ENCODE results near the gene FKBP7. TPM values are rescaled to one million over a fixed set of nuclear protein-coding genes. Genes with fewer than 3 reads are reported as not detected.

The FKBP7 gene
- polyA plus RNA-seq, 1 donor from 2014 or later: 46.1 TPM

DNA sequence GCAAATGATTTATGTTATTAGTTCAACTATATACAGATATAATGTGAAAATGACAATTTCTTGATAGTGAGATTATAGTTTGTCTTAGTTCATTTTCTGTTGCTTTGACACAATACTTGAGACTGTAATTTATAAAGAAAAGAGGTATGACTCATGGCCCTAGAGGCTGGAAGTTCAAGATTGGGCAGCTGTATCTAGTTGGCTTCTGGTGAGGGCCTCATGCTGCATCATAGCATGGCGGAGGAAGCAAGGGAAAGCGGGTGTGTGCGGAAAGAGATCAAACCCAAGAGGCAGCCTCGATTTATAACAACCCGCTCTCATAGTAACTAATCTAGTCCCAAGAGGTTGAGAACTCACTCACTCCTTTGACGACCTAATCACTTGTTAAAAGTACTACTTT, 13.2 kb upstream of the FKBP7 start:
- Histone ChIP-seq H3K9me3 (ENCODE audit: low read length) (no peaks in the 10 kb centered on the region), H3K79me2 (replicated peaks; ENCODE audit: insufficient read depth, low read length) (peaks cover 4% of the 10 kb centered on the region), H3K36me3 (ENCODE audit: insufficient read depth, low read length) (peaks cover 3% of the 10 kb centered on the region), H3K4me2 (ENCODE audit: low read length) (no peak overlapping the region), H3K27me3 (ENCODE audit: insufficient read depth, low read depth, low read length) (no peaks in the 10 kb centered on the region), H3K9ac (ENCODE audit: low read length) (no peak overlapping the region), H4K20me1 (ENCODE audit: insufficient read depth) (no peaks in the 10 kb centered on the region), H3K9me2 (ENCODE audit: insufficient read depth, low read length) (no peaks in the 10 kb centered on the region), H3K4me3 (ENCODE audit: low read length) (no peak overlapping the region), H3F3A (ENCODE audit: insufficient read depth, low read length, poor library complexity, severe bottlenecking) (no peaks in the 10 kb centered on the region), H3K27ac (ENCODE audit: low read length) (no peak overlapping the region), H2AFZ (ENCODE audit: low read depth, low read length) (no peak overlapping the region)
- TF ChIP-seq, protein P1, sequence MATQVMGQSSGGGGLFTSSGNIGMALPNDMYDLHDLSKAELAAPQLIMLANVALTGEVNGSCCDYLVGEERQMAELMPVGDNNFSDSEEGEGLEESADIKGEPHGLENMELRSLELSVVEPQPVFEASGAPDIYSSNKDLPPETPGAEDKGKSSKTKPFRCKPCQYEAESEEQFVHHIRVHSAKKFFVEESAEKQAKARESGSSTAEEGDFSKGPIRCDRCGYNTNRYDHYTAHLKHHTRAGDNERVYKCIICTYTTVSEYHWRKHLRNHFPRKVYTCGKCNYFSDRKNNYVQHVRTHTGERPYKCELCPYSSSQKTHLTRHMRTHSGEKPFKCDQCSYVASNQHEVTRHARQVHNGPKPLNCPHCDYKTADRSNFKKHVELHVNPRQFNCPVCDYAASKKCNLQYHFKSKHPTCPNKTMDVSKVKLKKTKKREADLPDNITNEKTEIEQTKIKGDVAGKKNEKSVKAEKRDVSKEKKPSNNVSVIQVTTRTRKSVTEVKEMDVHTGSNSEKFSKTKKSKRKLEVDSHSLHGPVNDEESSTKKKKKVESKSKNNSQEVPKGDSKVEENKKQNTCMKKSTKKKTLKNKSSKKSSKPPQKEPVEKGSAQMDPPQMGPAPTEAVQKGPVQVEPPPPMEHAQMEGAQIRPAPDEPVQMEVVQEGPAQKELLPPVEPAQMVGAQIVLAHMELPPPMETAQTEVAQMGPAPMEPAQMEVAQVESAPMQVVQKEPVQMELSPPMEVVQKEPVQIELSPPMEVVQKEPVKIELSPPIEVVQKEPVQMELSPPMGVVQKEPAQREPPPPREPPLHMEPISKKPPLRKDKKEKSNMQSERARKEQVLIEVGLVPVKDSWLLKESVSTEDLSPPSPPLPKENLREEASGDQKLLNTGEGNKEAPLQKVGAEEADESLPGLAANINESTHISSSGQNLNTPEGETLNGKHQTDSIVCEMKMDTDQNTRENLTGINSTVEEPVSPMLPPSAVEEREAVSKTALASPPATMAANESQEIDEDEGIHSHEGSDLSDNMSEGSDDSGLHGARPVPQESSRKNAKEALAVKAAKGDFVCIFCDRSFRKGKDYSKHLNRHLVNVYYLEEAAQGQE (IDR thresholded peaks at IDR 0.05; ENCODE audit: borderline replicate concordance): no peak
- no peak for TF ChIP-seq TAF1 (IDR thresholded peaks at IDR 0.05; ENCODE audit: low read depth)
- no peak for TF ChIP-seq RAD21 (conservative IDR thresholded peaks at IDR 0.05)
- no peak for TF ChIP-seq EP300 (conservative IDR thresholded peaks at IDR 0.05; ENCODE audit: poor library complexity, severe bottlenecking)
- no peak for TF ChIP-seq EZH2 (IDR thresholded peaks at IDR 0.05; ENCODE audit: borderline replicate concordance, insufficient read depth, low read length, poor library complexity, severe bottlenecking)
- TF ChIP-seq, protein P2, sequence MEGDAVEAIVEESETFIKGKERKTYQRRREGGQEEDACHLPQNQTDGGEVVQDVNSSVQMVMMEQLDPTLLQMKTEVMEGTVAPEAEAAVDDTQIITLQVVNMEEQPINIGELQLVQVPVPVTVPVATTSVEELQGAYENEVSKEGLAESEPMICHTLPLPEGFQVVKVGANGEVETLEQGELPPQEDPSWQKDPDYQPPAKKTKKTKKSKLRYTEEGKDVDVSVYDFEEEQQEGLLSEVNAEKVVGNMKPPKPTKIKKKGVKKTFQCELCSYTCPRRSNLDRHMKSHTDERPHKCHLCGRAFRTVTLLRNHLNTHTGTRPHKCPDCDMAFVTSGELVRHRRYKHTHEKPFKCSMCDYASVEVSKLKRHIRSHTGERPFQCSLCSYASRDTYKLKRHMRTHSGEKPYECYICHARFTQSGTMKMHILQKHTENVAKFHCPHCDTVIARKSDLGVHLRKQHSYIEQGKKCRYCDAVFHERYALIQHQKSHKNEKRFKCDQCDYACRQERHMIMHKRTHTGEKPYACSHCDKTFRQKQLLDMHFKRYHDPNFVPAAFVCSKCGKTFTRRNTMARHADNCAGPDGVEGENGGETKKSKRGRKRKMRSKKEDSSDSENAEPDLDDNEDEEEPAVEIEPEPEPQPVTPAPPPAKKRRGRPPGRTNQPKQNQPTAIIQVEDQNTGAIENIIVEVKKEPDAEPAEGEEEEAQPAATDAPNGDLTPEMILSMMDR (IDR thresholded peaks at IDR 0.05; ENCODE audit: poor library complexity, severe bottlenecking): no peak
- no peak for TF ChIP-seq MXI1 (conservative IDR thresholded peaks at IDR 0.05; ENCODE audit: poor library complexity, severe bottlenecking)
- no peak for TF ChIP-seq SMC3 (conservative IDR thresholded peaks at IDR 0.05; ENCODE audit: poor library complexity)
- TF ChIP-seq POLR2AphosphoS5 (IDR thresholded peaks at IDR 0.05): no peak

DNA sequence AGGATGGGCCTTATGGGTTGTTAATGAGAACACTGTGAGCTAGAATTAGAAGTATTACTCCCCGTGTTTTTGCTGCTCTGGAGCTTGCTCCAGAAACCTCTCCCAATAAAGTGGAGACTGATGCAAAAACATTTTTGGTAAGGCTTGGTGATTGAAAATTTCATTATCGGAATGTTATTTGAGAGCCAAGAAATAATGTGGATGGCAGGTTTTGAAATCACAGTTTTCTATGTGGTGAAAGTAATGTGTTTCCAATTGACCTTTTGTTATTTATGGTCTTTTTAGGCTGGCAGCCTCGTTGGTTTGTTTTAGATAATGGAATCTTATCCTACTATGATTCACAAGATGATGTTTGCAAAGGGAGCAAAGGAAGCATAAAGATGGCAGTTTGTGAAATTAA, 7.0 kb upstream of the FKBP7 start:
- Histone ChIP-seq H2AFZ (ENCODE audit: low read depth, low read length) (no peak overlapping the region), H3K36me3 (ENCODE audit: insufficient read depth, low read length) (no peaks in the 10 kb centered on the region), H3K9me3 (ENCODE audit: low read length) (no peaks in the 10 kb centered on the region), H3K27me3 (ENCODE audit: insufficient read depth, low read depth, low read length) (no peaks in the 10 kb centered on the region), H4K20me1 (ENCODE audit: insufficient read depth) (no peaks in the 10 kb centered on the region), H3K9ac (ENCODE audit: low read length) (no peak overlapping the region), H3K79me2 (replicated peaks; ENCODE audit: insufficient read depth, low read length) (peaks cover 46% of the 10 kb centered on the region), H3K9me2 (ENCODE audit: insufficient read depth, low read length) (no peaks in the 10 kb centered on the region), H3F3A (ENCODE audit: insufficient read depth, low read length, poor library complexity, severe bottlenecking) (no peaks in the 10 kb centered on the region), H3K4me2 (ENCODE audit: low read length) (no peak overlapping the region), H3K4me3 (ENCODE audit: low read length) (no peak overlapping the region), H3K27ac (ENCODE audit: low read length) (no peak overlapping the region)
- TF ChIP-seq POLR2AphosphoS5 (IDR thresholded peaks at IDR 0.05): no peak
- no peak for TF ChIP-seq EZH2 (IDR thresholded peaks at IDR 0.05; ENCODE audit: borderline replicate concordance, insufficient read depth, low read length, poor library complexity, severe bottlenecking)
- no peak for TF ChIP-seq TAF1 (IDR thresholded peaks at IDR 0.05; ENCODE audit: low read depth)
- TF ChIP-seq, protein P1 (IDR thresholded peaks at IDR 0.05; ENCODE audit: borderline replicate concordance): no peak
- TF ChIP-seq MXI1 (conservative IDR thresholded peaks at IDR 0.05; ENCODE audit: poor library complexity, severe bottlenecking): no peak
- no peak for TF ChIP-seq RAD21 (conservative IDR thresholded peaks at IDR 0.05)
- TF ChIP-seq EP300 (conservative IDR thresholded peaks at IDR 0.05; ENCODE audit: poor library complexity, severe bottlenecking): no peak
- TF ChIP-seq, protein P2 (IDR thresholded peaks at IDR 0.05; ENCODE audit: poor library complexity, severe bottlenecking): no peak
- TF ChIP-seq SMC3 (conservative IDR thresholded peaks at IDR 0.05; ENCODE audit: poor library complexity): no peak
